Panc1 (cell line): ENCODE data around the gene ZFP92. TPM values are rescaled to one million over a fixed set of nuclear protein-coding genes. Genes with fewer than 3 reads are reported as not detected.

Experiments used
- ATAC-seq: fragments of 200-7000 bp; cut with Tn5 transposase; 2 replicates; pipeline ENCODE4 v1.9.1; 2020; ENCODE audit warnings: mild to moderate bottlenecking, moderate library complexity
- BruUV-seq: library from RNA; stranded (reverse); fragments of 400-500 nt; replicated peaks from 2 replicates; lab custom pipeline; 2021; lab: Mats Ljungman, UMichigan
- CTCF ChIA-PET: fragments of 300-600 bp; sonication (Branson Sonifier 250); formaldehyde crosslinking; loops from one replicate; lab custom pipeline; 2022; ENCODE audit warnings: antibody characterized with exemption; lab: Charles Lee
- POLR2A ChIA-PET: fragments of 300-600 bp; sonication (Branson Sonifier 250); formaldehyde crosslinking; loops from one replicate; lab custom pipeline; 2022; ENCODE audit warnings: antibody characterized with exemption; lab: Charles Lee
- DNase-seq: peaks from one replicate; pipeline ENCODE4 v3.0.0-alpha.2; 2010; ENCODE audit warnings: low read depth, low spot score
- H3K27ac ChIP-seq: 2 replicates; pipeline ENCODE4 v1.5.1; 2011; ENCODE audit warnings: mild to moderate bottlenecking, low read length, inconsistent platforms
- H3K27me3 ChIP-seq: fragments of 200-500 bp; sonication (Bioruptor generic); 2 replicates; pipeline ENCODE4 v1.6.0; 2014; ENCODE audit warnings: low read length, inconsistent platforms; ENCODE audit not compliant: control insufficient read depth, insufficient read depth
- H3K36me3 ChIP-seq: fragments of 200-500 bp; sonication (Bioruptor generic); 2 replicates; pipeline ENCODE4 v1.5.1; 2014; ENCODE audit warnings: inconsistent platforms, mild to moderate bottlenecking, low read length, moderate library complexity; ENCODE audit not compliant: control insufficient read depth, insufficient read depth
- H3K4me1 ChIP-seq: 2 replicates; pipeline ENCODE4 v1.5.1; 2011; ENCODE audit warnings: inconsistent platforms, mild to moderate bottlenecking, low read length, moderate library complexity; ENCODE audit not compliant: control insufficient read depth, insufficient read depth
- H3K4me3 ChIP-seq, 2 experiments: 2 replicates each; pipeline ENCODE4 v1.5.1; 2011 to 2012; ENCODE audit warnings: low read depth in 2 of 2, low read length in 2 of 2, mild to moderate bottlenecking in 2 of 2, inconsistent platforms in 1 of 2, moderate library complexity in 1 of 2
- H3K9me3 ChIP-seq: fragments of 200-500 bp; sonication (Bioruptor generic); 2 replicates; pipeline ENCODE4 v1.5.1; 2014; ENCODE audit warnings: low read depth, mild to moderate bottlenecking, inconsistent platforms, low read length, moderate library complexity; ENCODE audit not compliant: control insufficient read depth, insufficient read depth
- CTCF ChIP-seq: fragments of 450-650 bp; IDR thresholded peaks from 2 replicates; pipeline ENCODE4 v1.5.1; 2017; ENCODE audit warnings: mild to moderate bottlenecking
- POLR2AphosphoS5 ChIP-seq: IDR thresholded peaks from 2 replicates; pipeline ENCODE4 v1.6.1; 2012; ENCODE audit warnings: mild to moderate bottlenecking, low read depth, low read length, moderate library complexity
- REST ChIP-seq, 2 experiments: IDR thresholded peaks; 2 replicates each; pipeline ENCODE4 v1.6.1; 2011 to 2012; ENCODE audit warnings: low read depth in 2 of 2, control low read depth in 1 of 2, low read length in 1 of 2, mild to moderate bottlenecking in 1 of 2, moderate library complexity in 1 of 2; ENCODE audit not compliant: insufficient read depth in 1 of 2
- SIN3A ChIP-seq: IDR thresholded peaks from 2 replicates; pipeline ENCODE4 v1.6.1; 2012; ENCODE audit warnings: low read depth, mild to moderate bottlenecking, low read length, moderate library complexity, borderline replicate concordance; ENCODE audit not compliant: insufficient read depth
- TCF7L2 ChIP-seq: IDR thresholded peaks from 2 replicates; pipeline ENCODE4 v1.6.1; 2011; ENCODE audit warnings: mild to moderate bottlenecking, low read depth, low read length, inconsistent platforms
- in situ Hi-C: cut with HindIII; loops from 2 replicates; pipeline ENCODE4 v1.10.0; 2016; ENCODE audit warnings: low sequenced_read_pairs, low pct_unique_long_range_greater_than_20kb
- intact Hi-C: fragments of 100-400 bp; cut with micrococcal nuclease; formaldehyde crosslinking; loops from one replicate; pipeline ENCODE4 v1.10.0; 2022; ENCODE audit not compliant: unreplicated experiment
- total RNA-seq: library from RNA; stranded (reverse); gene quantifications from one replicate; pipeline ENCODE4 v1.2.1, GENCODE V29; 2021; ENCODE audit not compliant: unreplicated experiment

ZFP92 gene
- total RNA-seq, 1 experiment from 2014 or later: 0.90 TPM

- TF ChIP-seq REST (IDR thresholded peaks at IDR 0.05; ENCODE audit: insufficient read depth in 1 of 2, low read depth in 2 of 2, low read length in 1 of 2) (no peak), SIN3A (no peak), CTCF (no peak), TCF7L2 (no peak), POLR2AphosphoS5 (no peak)
- ChIA-PET POLR2A (no interaction called here), CTCF (no interaction called here)
- H3K4me1 ChIP-seq: no peaks in the 10 kb centered on the region
- H3K9me3 ChIP-seq: no peaks in the 10 kb centered on the region
- H3K27me3 ChIP-seq: no peaks in the 10 kb centered on the region; the same call in 1 of the 2 replicates
- no peak for ATAC-seq
- no peak for DNase-seq
- no peaks in the 10 kb centered on the region for H3K36me3 ChIP-seq
- in situ Hi-C loops (no loop called here), intact Hi-C loops (no loop called here)
- no peak overlapping the region for H3K27ac ChIP-seq
- no peak overlapping the region for H3K4me3 ChIP-seq
- BruUV-seq: no TSS peak
Observed at GRCh38 chrX:153408221-153408721, 3.0 kb upstream of the ZFP92 start.

GRCh38 chrX:153408871-153409351 lies 2.4 kb upstream of the ZFP92 start:
- no peak for TF ChIP-seq REST (IDR thresholded peaks at IDR 0.05; ENCODE audit: insufficient read depth in 1 of 2, low read depth in 2 of 2, low read length in 1 of 2)
- TF ChIP-seq CTCF: no peak
- no peak for TF ChIP-seq POLR2AphosphoS5
- no peak for TF ChIP-seq SIN3A
- TF ChIP-seq TCF7L2: no peak
- no peak overlapping the region for H3K4me3 ChIP-seq
- no peaks in the 10 kb centered on the region for H3K36me3 ChIP-seq
- H3K27ac ChIP-seq: no peak overlapping the region
- no peaks in the 10 kb centered on the region for H3K4me1 ChIP-seq
- intact Hi-C loops: no loop called here
- in situ Hi-C loops: no loop called here
- BruUV-seq: no TSS peak
- DNase-seq (no peak), ATAC-seq (no peak)
- ChIA-PET POLR2A (no interaction called here), CTCF (no interaction called here)
- H3K27me3 ChIP-seq: no peaks in the 10 kb centered on the region; the same call in 1 of the 2 replicates
- no peaks in the 10 kb centered on the region for H3K9me3 ChIP-seq
